Activated T-helper 1 cell treated with anti-CD3 and anti-CD28 coated beads, Interleukin-12 subunit alpha, Interleukin-12 subunit beta, Interleukin-2, Interleukin-4 antibody, amounts not matched to agents 30 ng/mL and 10 ng/mL and 1 ng/mL, durations not matched to agents 14 hours and 24 hours and 36 hours (primary cell): ENCODE measurements around the gene NRBF2. TPM values are rescaled to one million over a fixed set of nuclear protein-coding genes. Genes with fewer than 3 reads are reported as not detected.
"Not testable (repeated sequence)": the region's sequence is repeated elsewhere in the genome, so short reads cannot be mapped to it uniquely, and the experiment has no call there.

Source experiments
- DNase-seq: peaks from one replicate; pipeline ENCODE4 v3.0.0; 2021; ENCODE audit warnings: low spot score
- H3K27ac Mint-ChIP-seq: one replicate; pipeline ENCODE4 v1.8.0; 2021; ENCODE audit warnings: mild to moderate bottlenecking, mixed read lengths
- H3K27me3 Mint-ChIP-seq: one replicate; pipeline ENCODE4 v1.8.0; 2022; ENCODE audit warnings: mild to moderate bottlenecking, moderate library complexity, mixed read lengths; ENCODE audit not compliant: insufficient read depth
- H3K36me3 Mint-ChIP-seq: one replicate; pipeline ENCODE4 v1.8.0; 2021; ENCODE audit warnings: low read depth, mixed read lengths
- H3K4me1 Mint-ChIP-seq: one replicate; pipeline ENCODE4 v1.8.0; 2021; ENCODE audit warnings: low read depth, mixed read lengths
- H3K4me3 Mint-ChIP-seq: one replicate; pipeline ENCODE4 v1.8.0; 2021; ENCODE audit warnings: mild to moderate bottlenecking, moderate library complexity, mixed read lengths
- H3K9me3 Mint-ChIP-seq: one replicate; pipeline ENCODE4 v1.8.0; 2021; ENCODE audit warnings: mixed read lengths
- intact Hi-C: fragments of 100-400 bp; cut with micrococcal nuclease; formaldehyde crosslinking; loops from one replicate; pipeline ENCODE4 v1.15.1; 2024
- total RNA-seq: library from RNA; stranded (reverse); gene quantifications from 2 replicates; pipeline ENCODE4 v1.2.3, GENCODE V29; 2022

The NRBF2 gene
- total RNA-seq = 30.0 and 30.8 TPM in 2 replicates

DNA sequence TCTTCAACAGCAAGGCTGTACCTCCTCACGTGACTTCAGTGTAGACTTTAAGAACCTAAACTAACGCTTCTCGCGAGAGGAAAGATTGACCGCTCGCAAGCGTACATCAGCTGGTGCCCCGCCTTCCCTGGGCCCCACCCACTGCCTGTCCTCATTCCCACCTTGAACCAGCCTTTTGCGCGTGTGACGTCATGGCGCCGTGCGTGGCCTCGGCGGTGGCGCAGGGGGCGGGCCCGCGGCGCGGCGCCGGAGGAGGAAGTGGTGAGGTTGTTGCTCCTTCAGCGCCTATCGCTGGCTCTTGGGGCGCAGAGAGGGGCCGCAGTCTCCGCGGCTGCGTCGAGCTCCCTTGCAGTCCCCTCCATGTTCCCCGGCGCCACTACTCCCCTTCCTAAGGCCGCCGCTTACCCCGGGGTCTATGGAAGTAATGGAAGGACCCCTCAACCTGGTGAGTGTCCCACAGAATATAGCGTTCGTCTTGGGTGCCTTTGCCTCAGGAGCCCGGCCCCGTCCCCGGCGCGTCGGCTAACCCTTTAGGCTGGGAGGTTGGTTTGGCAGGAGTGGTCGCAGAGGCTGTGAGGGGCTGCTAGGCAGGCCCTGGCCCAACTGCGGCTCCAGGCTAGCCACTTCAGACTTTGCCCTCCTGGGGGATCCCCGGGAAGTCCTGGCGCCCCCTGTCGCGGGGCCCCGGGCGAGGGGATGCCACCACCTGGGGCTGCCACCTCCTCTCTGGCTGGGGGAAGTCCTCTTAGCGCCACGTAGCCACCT, at the start of gene NRBF2:
NRBF2 (plus strand) TSS at position 273 of the 765 bp plus-strand sequence; CDS start at position 416, 143 bp downstream.
- peaks cover 15% of the 10 kb centered on the region for H3K9me3 Mint-ChIP-seq
- H3K4me1 Mint-ChIP-seq = peaks cover 32% of the 10 kb centered on the region
- H3K27me3 Mint-ChIP-seq = peaks cover 3% of the 10 kb centered on the region
- peaks cover 12% of the 10 kb centered on the region for H3K36me3 Mint-ChIP-seq
- DNase-seq = peak; percentile 97
- intact Hi-C loops = loop anchor here (1.0 to 10.0 kb wide), 14 partner anchors 25 to 1228 kb away; partner anchors contain the start of genes ADO, ARID5B and EGR2
- peak within 1 kb of the TSS; percentile 91 for H3K4me3 Mint-ChIP-seq
- peak within 1 kb of the TSS; percentile 83 for H3K27ac Mint-ChIP-seq

DNA sequence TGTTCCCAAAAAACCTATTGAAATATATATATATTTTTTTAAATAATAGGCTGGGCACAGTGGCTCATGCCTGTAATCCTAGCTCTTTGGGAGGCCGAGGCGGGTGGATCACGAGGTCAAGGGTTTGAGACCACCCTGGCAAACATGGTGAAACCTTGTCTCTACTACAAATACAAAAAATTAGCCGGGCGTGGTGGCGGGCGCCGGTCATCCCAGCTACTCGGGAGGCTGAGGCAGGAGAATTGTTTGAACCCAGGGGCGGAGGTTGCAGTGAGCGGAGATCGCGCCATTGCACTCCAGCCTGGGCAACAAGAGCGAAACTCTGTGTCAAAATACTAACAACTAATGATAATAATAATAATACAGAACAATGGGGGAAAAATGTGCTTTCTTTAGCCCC, 49.7 kb upstream of the NRBF2 start:
- not testable (repeated sequence) for H3K4me3 Mint-ChIP-seq, H3K9me3 Mint-ChIP-seq, DNase-seq, H3K36me3 Mint-ChIP-seq, H3K27ac Mint-ChIP-seq
- H3K4me1 Mint-ChIP-seq = peaks cover 12% of the 10 kb centered on the region
- intact Hi-C loops = loop anchor here (5.0 kb wide), 1 partner anchor 351 kb away; no protein-coding TSS in a partner anchor
- peaks cover 25% of the 10 kb centered on the region for H3K27me3 Mint-ChIP-seq

DNA sequence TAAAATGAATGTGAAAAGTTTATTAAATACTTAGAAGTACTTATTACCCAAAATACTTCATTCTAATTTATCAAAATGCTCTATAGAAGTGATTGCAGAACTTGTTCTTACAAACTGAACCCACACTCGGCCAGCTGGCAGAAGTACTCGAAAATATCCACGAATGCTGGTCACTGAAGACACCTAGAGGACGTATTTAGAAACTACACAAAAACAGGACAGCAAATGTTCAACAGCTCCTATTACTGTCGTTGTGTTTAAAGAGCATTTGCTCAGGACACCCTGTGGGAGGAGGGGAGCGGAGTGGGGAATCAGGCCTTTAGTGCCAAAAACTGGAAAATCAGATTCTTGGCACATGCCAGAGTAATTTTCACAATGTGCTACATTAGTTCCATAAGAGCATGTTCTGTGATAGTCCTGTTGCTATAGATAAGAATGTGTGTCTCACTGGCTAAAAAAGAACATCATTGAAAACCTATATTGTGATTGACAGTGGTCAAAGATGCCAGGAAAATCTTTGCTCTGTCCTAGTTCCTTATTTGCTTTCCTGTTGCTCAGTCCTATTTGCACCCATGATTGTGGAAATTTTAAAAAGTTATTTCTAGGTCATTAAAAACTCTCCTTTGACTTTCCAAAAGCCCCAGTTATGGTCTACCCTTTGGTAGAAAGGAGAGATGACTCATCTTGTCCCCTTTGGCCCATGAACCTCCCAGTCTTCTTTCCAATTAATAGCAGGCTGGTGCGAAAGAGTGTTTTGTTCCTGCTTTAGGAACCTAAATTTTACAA, 49.0 kb upstream of the NRBF2 start:
- Mint-ChIP-seq H3K4me1 (peaks cover 12% of the 10 kb centered on the region), H3K9me3 (no peaks in the 10 kb centered on the region), H3K4me3 (no peak overlapping the region), H3K36me3 (no peaks in the 10 kb centered on the region), H3K27ac (no peak overlapping the region), H3K27me3 (peaks cover 28% of the 10 kb centered on the region)
- intact Hi-C loops = loop anchor here (1.0 to 5.0 kb wide), 9 partner anchors 74 to 647 kb away; no protein-coding TSS in a partner anchor
- DNase-seq = peak; percentile 14

DNA sequence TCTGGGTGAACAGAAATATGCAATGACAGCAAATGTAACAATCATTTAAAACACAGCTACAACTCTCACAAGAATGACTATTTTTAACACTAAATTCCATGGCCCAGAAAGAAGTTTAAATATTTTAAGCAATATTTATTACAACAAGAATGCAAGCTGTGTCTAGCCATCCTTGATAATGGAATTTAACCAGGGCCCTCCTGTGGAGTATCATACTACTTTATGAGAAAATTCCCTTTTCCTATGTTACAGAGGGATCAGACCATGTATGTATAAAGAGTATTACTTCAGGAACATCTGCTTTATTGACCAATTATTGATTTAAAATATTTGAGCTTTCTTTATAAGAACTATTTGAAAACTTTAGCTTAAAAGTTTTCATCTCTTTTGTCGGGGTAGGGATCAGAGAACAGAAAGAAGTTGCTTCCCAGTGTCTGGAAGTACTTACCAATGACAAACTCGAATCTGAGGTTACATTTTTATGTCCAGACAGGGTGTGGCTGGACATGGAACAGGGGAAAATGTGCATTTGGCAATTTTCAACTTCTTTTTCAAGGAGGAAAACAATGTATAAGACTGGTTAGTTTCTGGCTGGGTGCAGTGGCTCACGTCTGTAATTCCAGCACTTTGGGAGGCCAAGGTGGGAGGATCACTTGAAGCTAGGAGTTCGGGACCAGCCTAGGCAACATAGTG, 48.3 kb upstream of the NRBF2 start:
- intact Hi-C loops = loop anchor here (1.0 to 5.0 kb wide), 9 partner anchors 73 to 648 kb away; no protein-coding TSS in a partner anchor
- no peaks in the 10 kb centered on the region for H3K9me3 Mint-ChIP-seq
- H3K27ac Mint-ChIP-seq = no peak overlapping the region
- no peak for DNase-seq
- H3K4me1 Mint-ChIP-seq = peaks cover 12% of the 10 kb centered on the region
- peaks cover 24% of the 10 kb centered on the region for H3K27me3 Mint-ChIP-seq
- H3K36me3 Mint-ChIP-seq = no peaks in the 10 kb centered on the region
- no peak overlapping the region for H3K4me3 Mint-ChIP-seq

DNA sequence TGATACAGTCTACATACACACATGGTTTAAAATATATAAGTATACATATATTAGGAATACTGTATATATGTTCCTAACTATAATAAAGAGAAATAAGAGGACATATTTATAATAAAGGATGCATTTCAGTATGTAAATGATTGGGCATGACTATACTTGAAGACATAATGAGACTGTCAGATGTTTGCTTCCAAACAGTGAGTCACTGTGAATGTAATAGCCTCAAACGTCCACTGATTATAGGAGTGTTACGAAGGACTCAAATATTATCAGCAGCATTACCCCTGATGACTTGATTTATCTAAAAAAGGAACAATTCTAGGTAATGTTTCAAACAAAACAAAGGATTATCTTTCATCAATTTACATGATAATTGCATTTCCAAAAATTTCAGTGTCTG, 39.9 kb upstream of the NRBF2 start:
- Mint-ChIP-seq H3K27ac (no peak overlapping the region), H3K36me3 (no peaks in the 10 kb centered on the region), H3K4me3 (no peak overlapping the region), H3K9me3 (no peaks in the 10 kb centered on the region), H3K27me3 (peaks cover 3% of the 10 kb centered on the region), H3K4me1 (no peaks in the 10 kb centered on the region)
- DNase-seq = no peak
- intact Hi-C loops = no loop called here

DNA sequence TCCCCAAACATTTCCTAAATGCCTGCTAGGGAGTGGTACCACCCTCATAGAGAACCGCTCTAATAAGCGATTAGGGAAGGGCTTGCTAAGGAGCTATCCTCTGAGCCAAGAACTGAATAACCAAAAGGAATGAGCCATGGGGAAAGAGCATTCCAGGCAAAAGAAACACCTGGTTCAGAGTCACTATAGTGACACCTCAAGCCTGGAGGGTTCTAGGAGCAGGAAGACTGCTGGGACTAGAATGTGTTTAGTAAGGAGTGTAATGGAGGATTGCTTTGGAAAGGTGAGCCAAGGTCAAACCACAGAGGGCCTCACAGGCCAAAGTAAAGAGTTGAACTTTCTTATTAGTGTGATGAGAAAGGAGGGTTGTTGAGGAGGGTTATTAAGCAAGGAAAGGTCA, 38.7 kb upstream of the NRBF2 start:
- Mint-ChIP-seq H3K4me3 (no peak overlapping the region), H3K27me3 (no peaks in the 10 kb centered on the region), H3K9me3 (no peaks in the 10 kb centered on the region), H3K27ac (no peak overlapping the region), H3K36me3 (no peaks in the 10 kb centered on the region), H3K4me1 (no peaks in the 10 kb centered on the region)
- DNase-seq = no peak
- intact Hi-C loops = no loop called here

DNA sequence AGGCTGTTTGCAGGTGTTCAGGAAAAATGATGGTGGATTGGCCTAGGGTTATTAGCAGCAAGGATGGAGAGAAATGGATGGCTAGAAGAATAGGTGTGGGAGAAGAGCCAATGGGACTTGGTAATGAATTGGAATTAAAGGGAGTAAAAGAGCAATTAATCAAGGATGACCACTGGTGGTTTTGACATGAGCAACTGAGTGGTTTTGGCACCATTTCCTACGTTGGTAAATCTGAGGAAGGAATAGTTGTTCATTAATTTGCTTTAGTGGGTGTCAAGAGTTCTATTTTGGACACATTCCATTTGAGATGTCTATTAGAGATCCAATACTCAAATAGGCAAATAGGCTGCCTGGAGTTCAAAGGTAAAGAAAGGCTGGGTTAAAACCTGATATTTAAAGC, 38.2 kb upstream of the NRBF2 start:
- no peak overlapping the region for H3K27ac Mint-ChIP-seq
- H3K4me3 Mint-ChIP-seq = no peak overlapping the region
- peaks cover 2% of the 10 kb centered on the region for H3K27me3 Mint-ChIP-seq
- no peaks in the 10 kb centered on the region for H3K9me3 Mint-ChIP-seq
- no peaks in the 10 kb centered on the region for H3K4me1 Mint-ChIP-seq
- intact Hi-C loops = no loop called here
- no peaks in the 10 kb centered on the region for H3K36me3 Mint-ChIP-seq
- no peak for DNase-seq

DNA sequence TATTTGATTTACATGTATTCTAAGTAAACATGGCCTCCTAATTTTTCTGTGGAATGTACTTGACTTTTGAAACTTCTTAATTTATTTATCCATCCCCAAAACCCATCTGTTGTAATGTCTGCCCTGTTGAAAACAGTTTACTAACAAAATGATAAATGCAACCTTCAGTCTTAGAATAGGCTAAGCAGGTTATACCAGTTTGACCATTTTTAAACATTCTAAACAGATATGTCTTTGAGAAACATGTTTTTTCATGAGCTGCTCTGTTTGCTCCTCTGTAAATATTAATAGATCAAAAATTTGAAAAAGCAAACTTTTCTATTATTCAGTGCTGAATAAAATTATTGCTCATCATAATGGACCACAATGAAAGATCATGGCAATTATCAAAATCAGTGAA, 33.4 kb upstream of the NRBF2 start:
- intact Hi-C loops = no loop called here
- no peaks in the 10 kb centered on the region for H3K36me3 Mint-ChIP-seq
- no peak overlapping the region for H3K27ac Mint-ChIP-seq
- H3K4me1 Mint-ChIP-seq = no peaks in the 10 kb centered on the region
- DNase-seq = no peak
- H3K27me3 Mint-ChIP-seq = peaks cover 11% of the 10 kb centered on the region
- no peaks in the 10 kb centered on the region for H3K9me3 Mint-ChIP-seq
- H3K4me3 Mint-ChIP-seq = no peak overlapping the region

DNA sequence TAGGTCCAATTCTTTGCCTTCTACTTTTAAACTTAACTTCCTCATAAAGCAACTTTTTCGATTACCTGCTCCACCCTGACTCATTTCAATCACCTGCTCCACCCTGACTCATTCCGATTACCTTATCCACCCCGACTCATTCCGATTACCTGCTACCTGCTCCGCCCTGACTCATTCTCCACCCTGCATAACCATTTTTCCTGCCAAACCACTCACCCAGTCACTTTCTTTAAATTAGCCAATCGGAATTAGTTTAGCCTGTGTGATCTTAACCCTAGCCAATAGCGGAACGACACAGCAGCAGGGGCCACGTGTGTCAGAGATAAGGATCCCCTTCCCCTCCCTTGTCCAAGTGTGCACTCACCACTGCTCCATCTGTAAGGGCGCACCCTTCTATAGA, 32.0 kb upstream of the NRBF2 start:
- not testable (repeated sequence) for DNase-seq, H3K27ac Mint-ChIP-seq

DNA sequence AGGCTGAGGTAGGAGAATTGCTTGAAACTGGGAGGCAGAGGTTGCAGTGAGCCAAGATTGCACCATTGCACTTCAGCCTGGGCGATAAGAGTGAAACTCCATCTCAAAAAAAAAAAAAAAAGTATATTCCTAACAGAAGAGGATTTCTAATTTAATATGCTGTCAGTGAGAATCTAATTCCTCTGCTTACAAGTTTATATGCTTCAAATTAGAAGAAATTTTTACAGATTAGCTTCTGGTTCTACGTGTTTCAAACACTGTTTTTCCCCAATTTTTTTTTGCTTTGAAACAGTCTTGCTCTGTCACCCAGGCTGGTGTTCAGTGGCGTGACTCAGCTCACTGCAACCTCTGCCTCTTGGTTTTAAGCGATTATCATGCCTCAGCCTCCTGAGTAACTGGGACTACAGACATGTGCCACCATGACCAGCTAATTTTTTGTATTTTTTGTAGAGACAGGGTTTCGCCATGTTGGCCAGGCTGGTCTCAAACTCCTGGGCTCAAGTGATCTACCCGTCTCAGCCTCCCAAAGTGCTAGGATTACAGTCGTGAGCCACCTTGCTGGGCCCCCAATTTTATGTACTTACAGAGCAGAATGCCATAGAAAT, 30.7 kb upstream of the NRBF2 start:
- H3K27ac Mint-ChIP-seq, H3K9me3 Mint-ChIP-seq, H3K4me3 Mint-ChIP-seq, H3K36me3 Mint-ChIP-seq, intact Hi-C loops, DNase-seq, H3K4me1 Mint-ChIP-seq: not testable (repeated sequence)
- H3K27me3 Mint-ChIP-seq = peaks cover 11% of the 10 kb centered on the region

More for the DNA sequence above, 32.0 kb upstream of the NRBF2 start:
- H3K36me3 Mint-ChIP-seq, H3K4me3 Mint-ChIP-seq, H3K4me1 Mint-ChIP-seq, H3K9me3 Mint-ChIP-seq, intact Hi-C loops: not testable (repeated sequence)
- H3K27me3 Mint-ChIP-seq = peaks cover 11% of the 10 kb centered on the region

DNA sequence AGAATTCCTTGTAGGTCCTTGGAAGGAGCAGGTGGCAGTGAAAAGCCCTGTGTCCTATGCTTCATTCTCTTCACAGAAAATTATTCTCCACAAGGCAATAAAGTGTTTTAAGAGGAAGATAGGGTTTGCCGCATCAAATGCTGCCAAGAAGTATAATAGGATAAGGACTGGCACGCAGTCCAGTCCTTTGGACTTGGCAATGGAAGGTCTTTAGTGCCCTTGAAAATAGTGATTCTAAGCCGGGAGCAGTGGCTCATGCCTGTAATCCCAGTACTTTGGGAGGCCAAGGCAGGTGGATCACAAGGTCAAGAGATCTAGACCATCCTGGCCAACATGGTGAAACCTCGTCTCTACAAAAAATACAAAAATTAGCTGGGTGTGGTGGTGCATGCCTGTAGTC, 29.9 kb upstream of the NRBF2 start:
- peaks cover 11% of the 10 kb centered on the region for H3K27me3 Mint-ChIP-seq
- H3K36me3 Mint-ChIP-seq, H3K4me3 Mint-ChIP-seq, H3K27ac Mint-ChIP-seq, H3K9me3 Mint-ChIP-seq, intact Hi-C loops, H3K4me1 Mint-ChIP-seq, DNase-seq: not testable (repeated sequence)

DNA sequence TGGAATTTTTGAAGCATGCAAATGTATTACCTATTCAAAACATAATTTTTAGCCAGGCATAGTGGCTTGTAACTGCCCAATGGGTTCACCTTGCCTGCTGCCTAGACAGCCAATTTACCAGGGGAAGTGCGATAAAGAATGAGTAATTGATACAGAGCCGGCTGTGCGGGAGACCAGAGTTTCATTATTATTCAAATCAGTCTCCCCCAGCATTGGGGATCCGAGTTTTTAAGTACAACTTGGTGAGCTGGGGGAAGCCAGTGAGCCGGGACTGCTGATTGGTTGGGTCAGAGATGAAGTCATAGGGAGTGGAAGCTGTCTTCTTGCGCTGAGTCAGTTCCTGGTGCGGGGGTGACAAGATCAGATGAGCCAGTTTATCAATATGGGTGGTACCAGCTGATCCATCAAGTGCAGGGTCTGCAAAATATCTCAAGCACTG, 29.1 kb upstream of the NRBF2 start:
- H3K4me1 Mint-ChIP-seq = no peaks in the 10 kb centered on the region
- intact Hi-C loops = no loop called here
- H3K36me3 Mint-ChIP-seq = no peaks in the 10 kb centered on the region
- no peak overlapping the region for H3K4me3 Mint-ChIP-seq
- no peak overlapping the region for H3K27ac Mint-ChIP-seq
- H3K9me3 Mint-ChIP-seq = no peaks in the 10 kb centered on the region
- no peak for DNase-seq
- H3K27me3 Mint-ChIP-seq = peaks cover 14% of the 10 kb centered on the region
